Lower lobe of right lung (tissue), 2 donors: ENCODE measurements around the gene CFAP99. TPM values are rescaled to one million over a fixed set of nuclear protein-coding genes. Genes with fewer than 3 reads are reported as not detected.
A peak's percentile ranks its signal among the peaks of the same experiment; 100 is the strongest.

ENCODE experiments used
- ATAC-seq, 2 donors: fragments of 200-7000 bp; cut with Tn5 transposase; one replicate each; pipeline ENCODE4 v1.9.1; 2020 to 2022; ENCODE audit warnings: mild to moderate bottlenecking in 2 of 2, moderate library complexity in 2 of 2
- DNase-seq: peaks from one replicate; pipeline ENCODE4 v3.0.0-alpha.2; 2020
- H3K27ac ChIP-seq: fragments of 200-600 bp; one replicate; pipeline ENCODE4 v1.8.0; 2022
- H3K27me3 ChIP-seq: fragments of 200-600 bp; one replicate; pipeline ENCODE4 v1.8.0; 2022; ENCODE audit warnings: low read depth
- H3K36me3 ChIP-seq: fragments of 200-600 bp; one replicate; pipeline ENCODE4 v1.8.0; 2022; ENCODE audit warnings: mild to moderate bottlenecking
- H3K4me1 ChIP-seq: fragments of 200-600 bp; one replicate; pipeline ENCODE4 v1.8.0; 2022
- H3K4me3 ChIP-seq: fragments of 200-600 bp; one replicate; pipeline ENCODE4 v1.8.0; 2022; ENCODE audit warnings: mild to moderate bottlenecking
- H3K9me3 ChIP-seq: fragments of 200-600 bp; one replicate; pipeline ENCODE4 v1.8.0; 2022
- CTCF ChIP-seq: fragments of 200-600 bp; IDR thresholded peaks from one replicate; pipeline ENCODE4 v1.8.0; 2022; ENCODE audit warnings: antibody characterized with exemption, mild to moderate bottlenecking
- intact Hi-C: fragments of 100-400 bp; cut with DNase I; formaldehyde crosslinking; loops from one replicate; pipeline ENCODE4 v1.11.0; 2022
- total RNA-seq: library from RNA; stranded (reverse); fragmentation: NEBNext Ultra II Directional; extraction: Animal tissue kit (Norgen Biotek cat#: 25700); gene quantifications from one replicate; pipeline ENCODE4 v1.2.1, GENCODE V29; 2021
- donor health status: DM: no; HTN: yes; CAD: no; lungs with severe emphysema.

The CFAP99 gene
- total RNA-seq, 1 donor from 2014 or later = 4.3 TPM

GRCh38 chr4:2388429-2389182 is 30.1 kb upstream of the CFAP99 start:
- Histone ChIP-seq H3K9me3 (no peaks in the 10 kb centered on the region), H3K4me3 (no peak overlapping the region), H3K36me3 (no peaks in the 10 kb centered on the region), H3K27ac (no peak overlapping the region), H3K4me1 (peaks cover 14% of the 10 kb centered on the region), H3K27me3 (no peaks in the 10 kb centered on the region)
- no peak for TF ChIP-seq CTCF
- ATAC-seq = no peak
- no peak for DNase-seq
- intact Hi-C loops = no loop called here

- ATAC-seq = no peak
These were observed 29.1 kb upstream of the CFAP99 start for GRCh38 chr4:2389691-2390090.

GRCh38 chr4:2390146-2390545 is 28.6 kb upstream of the CFAP99 start:
- Histone ChIP-seq H3K27me3 (no peaks in the 10 kb centered on the region), H3K9me3 (no peaks in the 10 kb centered on the region), H3K27ac (no peak overlapping the region), H3K4me3 (no peak overlapping the region), H3K36me3 (no peaks in the 10 kb centered on the region), H3K4me1 (peaks cover 17% of the 10 kb centered on the region)
- DNase-seq = no peak
- TF ChIP-seq CTCF = no peak
- intact Hi-C loops = no loop called here
- ATAC-seq = no peak

More at GRCh38 chr4:2389691-2390090, 29.1 kb upstream of the CFAP99 start:
- Histone ChIP-seq H3K4me1 (peaks cover 17% of the 10 kb centered on the region), H3K4me3 (no peak overlapping the region), H3K27me3 (no peaks in the 10 kb centered on the region), H3K9me3 (no peaks in the 10 kb centered on the region), H3K36me3 (no peaks in the 10 kb centered on the region), H3K27ac (no peak overlapping the region)
- no peak for DNase-seq
- no peak for TF ChIP-seq CTCF
- intact Hi-C loops = no loop called here

GRCh38 chr4:2390784-2391421 is 27.9 kb upstream of the CFAP99 start:
- Histone ChIP-seq H3K4me1 (peaks cover 17% of the 10 kb centered on the region), H3K9me3 (no peaks in the 10 kb centered on the region), H3K4me3 (no peak overlapping the region), H3K36me3 (no peaks in the 10 kb centered on the region), H3K27me3 (no peaks in the 10 kb centered on the region), H3K27ac (no peak overlapping the region)
- intact Hi-C loops = no loop called here
- TF ChIP-seq CTCF = no peak
- ATAC-seq (no peak), DNase-seq (no peak)

GRCh38 chr4:2393353-2394270 is 25.1 kb upstream of the CFAP99 start:
- no peak for DNase-seq
- intact Hi-C loops = no loop called here
- TF ChIP-seq CTCF = peak; percentile 4
- Histone ChIP-seq H3K36me3 (no peaks in the 10 kb centered on the region), H3K9me3 (no peaks in the 10 kb centered on the region), H3K4me1 (peaks cover 13% of the 10 kb centered on the region), H3K27me3 (no peaks in the 10 kb centered on the region), H3K27ac (no peak overlapping the region), H3K4me3 (peak overlapping the region; percentile 9)
- peak; percentile 63 to 69 for ATAC-seq
